K562 (cell line): ENCODE results near the gene BAG2. TPM values are rescaled to one million over a fixed set of nuclear protein-coding genes. Genes with fewer than 3 reads are reported as not detected.

Experiments used
- ATF7 ChIP-seq: fragments of 450-650 bp; IDR thresholded peaks from 2 replicates; pipeline ENCODE4 v1.7.1; 2014; ENCODE audit warnings: mild to moderate bottlenecking, moderate library complexity
- CCAR2 ChIP-seq: fragments of 200-400 bp; formaldehyde crosslinking; IDR thresholded peaks from 2 replicates; pipeline ENCODE4 v1.6.1; 2017; ENCODE audit warnings: mild to moderate bottlenecking, low read depth, low read length
- CEBPZ ChIP-seq: fragments of 150-350 bp; IDR thresholded peaks from 2 replicates; pipeline ENCODE4 v1.6.1; 2014; ENCODE audit warnings: low read depth, mild to moderate bottlenecking, low read length, borderline replicate concordance
- DMBX1 ChIP-seq: fragments of 250-450 bp; sonication (Bioruptor Pico); IDR thresholded peaks from 2 replicates; pipeline ENCODE4 v1.8.0; 2022; ENCODE audit warnings: inconsistent platforms, mild to moderate bottlenecking, moderate library complexity, borderline replicate concordance
- FOXJ3 ChIP-seq: sonication (generic); formaldehyde crosslinking; IDR thresholded peaks from 2 replicates; pipeline ENCODE4 v1.4.0; 2020; ENCODE audit warnings: mild to moderate bottlenecking, missing genetic modification reagents
- FOXO4 ChIP-seq: fragments of 450-650 bp; formaldehyde crosslinking; IDR thresholded peaks from 2 replicates; pipeline ENCODE4 v1.4.0; 2020; ENCODE audit warnings: mild to moderate bottlenecking, moderate library complexity
- GTF2E2 ChIP-seq: fragments of 200-800 bp; sonication (Bioruptor generic); IDR thresholded peaks from 2 replicates; pipeline ENCODE4 v1.6.1; 2016; ENCODE audit warnings: missing genetic modification characterization, missing compliant biosample characterization
- L3MBTL2 ChIP-seq: fragments of 450-650 bp; IDR thresholded peaks from 2 replicates; pipeline ENCODE4 v1.6.1; 2016; ENCODE audit warnings: mild to moderate bottlenecking, moderate library complexity
- MCM7 ChIP-seq, 2 experiments: fragments of 450-650 bp; IDR thresholded peaks; 2 replicates each; pipeline ENCODE4 v1.6.1; 2016 to 2018
- NFXL1 ChIP-seq: fragments of 450-650 bp; formaldehyde crosslinking; IDR thresholded peaks from 2 replicates; pipeline ENCODE4 v1.4.0; 2021; ENCODE audit warnings: mild to moderate bottlenecking
- NR1H2 ChIP-seq: sonication (generic); formaldehyde crosslinking; IDR thresholded peaks from 2 replicates; pipeline ENCODE4 v1.4.0; 2020; ENCODE audit warnings: mild to moderate bottlenecking, missing genetic modification reagents
- POLR2A ChIP-seq: fragments of 450-650 bp; conservative IDR thresholded peaks from 2 replicates; pipeline ENCODE4 v1.6.1; 2016
- RNF219 ChIP-seq: fragments of 250-450 bp; sonication (Bioruptor Pico); IDR thresholded peaks from 2 replicates; pipeline ENCODE4 v1.5.0; 2022; ENCODE audit warnings: mild to moderate bottlenecking
- TAF9B ChIP-seq: fragments of 450-650 bp; IDR thresholded peaks from 2 replicates; pipeline ENCODE4 v1.6.1; 2018; ENCODE audit warnings: mild to moderate bottlenecking; ENCODE audit not compliant: partially characterized antibody
- WHSC1 ChIP-seq: IDR thresholded peaks from one replicate; pipeline ENCODE4 v1.6.1; 2012; ENCODE audit warnings: low read length, control low read depth, inconsistent platforms
- ZBTB17 ChIP-seq: fragments of 450-650 bp; formaldehyde crosslinking; IDR thresholded peaks from 2 replicates; pipeline ENCODE4 v1.4.0; 2020; ENCODE audit warnings: mild to moderate bottlenecking
- ZKSCAN1 ChIP-seq: fragments of 150-350 bp; IDR thresholded peaks from 2 replicates; pipeline ENCODE4 v1.6.1; 2016; ENCODE audit warnings: low read depth, low read length
- ZNF347 ChIP-seq: fragments of 450-650 bp; formaldehyde crosslinking; IDR thresholded peaks from 2 replicates; pipeline ENCODE4 v1.4.0; 2020; ENCODE audit warnings: low read depth, mild to moderate bottlenecking, moderate library complexity
- ZNF589 ChIP-seq: fragments of 200-800 bp; sonication (Bioruptor generic); IDR thresholded peaks from 2 replicates; pipeline ENCODE4 v1.6.1; 2016; ENCODE audit warnings: low read depth, missing genetic modification characterization, missing compliant biosample characterization
- polyA plus RNA-seq, 8 experiments: library from polyadenylated mRNA; depleted of rRNA in 4 of 8; stranded (reverse) in 5 of 8; unstranded in 3 of 8; fragments of >200 nt; fragmentation: Nextera tagmentation in 2 of 8; fragmentation: Illumina TruSeq in 1 of 8; extraction: Ambion mirVana in 2 of 8; extraction: Trizol in 1 of 8; gene quantifications; 2 replicates each; pipeline versions ENCODE4 v1.2.1 to v1.2.3, GENCODE V29; 2011 to 2014; ENCODE audit warnings: inconsistent platforms in 1 of 8, missing spikeins in 1 of 8
- total RNA-seq, 7 experiments: library from RNA; depleted of rRNA in 6 of 7; stranded (reverse); fragments of >200 nt in 6 of 7; fragmentation: Illumina TruSeq in 2 of 7; extraction: Trizol in 2 of 7; gene quantifications; 2 replicates each; pipeline versions ENCODE4 v1.2.1 to v1.2.3, GENCODE V29; 2011 to 2021; ENCODE audit warnings: low replicate concordance in 1 of 7

BAG2 gene
- total and polyA plus RNA-seq, 9 of the 15 experiments (the other 6 are each of a cell fraction or from before 2014, with no cell fraction given), result 12.8 to 20.7 (median 17.6) TPM

- no peak for TF ChIP-seq RNF219
- 0 out of 2 replicates have a peak, but pooled peaks have one; percentile 42 for TF ChIP-seq ZBTB17 (CRISPR knock-in tag)
- no peak for TF ChIP-seq WHSC1
- TF ChIP-seq CEBPZ, result no peak
- TF ChIP-seq FOXO4 (CRISPR knock-in tag), result no peak; the same call in 1 of the 2 replicates
- TF ChIP-seq POLR2A, result peak; percentile 96
- TF ChIP-seq ZKSCAN1, result peak; percentile 60; the same call in 1 of the 2 replicates
- peak; percentile 77 for TF ChIP-seq GTF2E2
- TF ChIP-seq NR1H2 (CRISPR knock-in tag), result no peak
- no peak for TF ChIP-seq CCAR2
- no peak for TF ChIP-seq FOXJ3 (CRISPR knock-in tag)
- no peak for TF ChIP-seq ZNF347 (CRISPR knock-in tag)
- no peak; the same call in 1 of the 2 replicates for TF ChIP-seq NFXL1 (CRISPR knock-in tag)
- TF ChIP-seq L3MBTL2, result peak; percentile 89
- peak; percentile 55 for TF ChIP-seq ZNF589 (CRISPR knock-in tag)
- TF ChIP-seq DMBX1, result no peak
- TF ChIP-seq TAF9B, result peak; percentile 63
- TF ChIP-seq MCM7 (IDR thresholded peaks at IDR 0.05), result no peak
- TF ChIP-seq ATF7, result peak; percentile 97
These were observed at the start of gene BAG2 (continued) for GRCh38 chr6:57172136-57173055.
